ENCODE measurements around the gene PIGV. TPM values are rescaled to one million over a fixed set of nuclear protein-coding genes. Genes with fewer than 3 reads are reported as not detected.

The PIGV gene
- polyA plus RNA-seq, 1 donor (not counting 4 experiments of a cell fraction or from before 2014, with no cell fraction given) = 14.2 TPM

GRCh38 chr1:26784023-26784871 is 3.5 kb upstream of the PIGV start:
- Histone ChIP-seq H3K4me1 (ENCODE audit: control insufficient read depth, extremely low read depth, insufficient read depth, low read length) (peaks cover 28% of the 10 kb centered on the region), H3K27me3 (ENCODE audit: control insufficient read depth, extremely low read depth, insufficient read depth, low read length) (no peaks in the 10 kb centered on the region), H3K4me3 (ENCODE audit: control insufficient read depth in 2 of 3, extremely low read depth in 1 of 3, insufficient read depth in 2 of 3, low read depth in 1 of 3, low read length in 3 of 3) (no peak overlapping the region), H3K4me2 (ENCODE audit: control insufficient read depth, extremely low read depth, insufficient read depth, low read depth, low read length) (no peak overlapping the region), H3K9me1 (ENCODE audit: control insufficient read depth, extremely low read depth, insufficient read depth, low read length) (no peaks in the 10 kb centered on the region), H2AFZ (ENCODE audit: control insufficient read depth, low read length) (no peak overlapping the region), H3K79me2 (ENCODE audit: control insufficient read depth, insufficient read depth, low read length) (peaks cover 6% of the 10 kb centered on the region), H3K27ac (ENCODE audit: control insufficient read depth, insufficient read depth, low read length) (no peak overlapping the region), H3K36me3 (ENCODE audit: control insufficient read depth in 2 of 2, extremely low read depth in 1 of 2, insufficient read depth in 2 of 2, low read length in 2 of 2) (peaks cover 15 to 17% of the 10 kb centered on the region in 2 experiments), H4K20me1 (ENCODE audit: control insufficient read depth, extremely low read depth, insufficient read depth, low read length) (no peaks in the 10 kb centered on the region), H3K9me3 (ENCODE audit: control insufficient read depth, low read depth, low read length) (no peaks in the 10 kb centered on the region), H3K9ac (ENCODE audit: control insufficient read depth, extremely low read depth, insufficient read depth, low read length) (no peak overlapping the region)
- FAIRE-seq (no peak), DNase-seq (ENCODE audit: low read depth, low spot score) (no peak)
- dilution Hi-C loops (cut with MboI; ENCODE audit: extremely low pct_ligation_motif_present, low sequenced_read_pairs) = no loop called here
- TF ChIP-seq CTCF (optimal IDR thresholded peaks at IDR 0.05 in 1 of 3, IDR thresholded peaks at IDR 0.05 in 1 of 3, conservative IDR thresholded peaks at IDR 0.05 in 1 of 3; ENCODE audit: extremely low read depth in 1 of 3, insufficient read depth in 2 of 3, low read length in 3 of 3) = no peak
- no peak for TF ChIP-seq EZH2 (IDR thresholded peaks at IDR 0.05; ENCODE audit: low read length)

GRCh38 chr1:26784886-26785285 is 2.9 kb upstream of the PIGV start:
- Histone ChIP-seq H3K4me3 (ENCODE audit: control insufficient read depth in 2 of 3, extremely low read depth in 1 of 3, insufficient read depth in 2 of 3, low read depth in 1 of 3, low read length in 3 of 3) (no peak overlapping the region), H2AFZ (ENCODE audit: control insufficient read depth, low read length) (no peak overlapping the region), H3K9ac (ENCODE audit: control insufficient read depth, extremely low read depth, insufficient read depth, low read length) (no peak overlapping the region), H3K9me1 (ENCODE audit: control insufficient read depth, extremely low read depth, insufficient read depth, low read length) (no peaks in the 10 kb centered on the region), H3K36me3 (ENCODE audit: control insufficient read depth in 2 of 2, extremely low read depth in 1 of 2, insufficient read depth in 2 of 2, low read length in 2 of 2) (peaks cover 9 to 13% of the 10 kb centered on the region in 2 experiments), H3K79me2 (ENCODE audit: control insufficient read depth, insufficient read depth, low read length) (peaks cover 4% of the 10 kb centered on the region), H4K20me1 (ENCODE audit: control insufficient read depth, extremely low read depth, insufficient read depth, low read length) (no peaks in the 10 kb centered on the region), H3K27me3 (ENCODE audit: control insufficient read depth, extremely low read depth, insufficient read depth, low read length) (no peaks in the 10 kb centered on the region), H3K9me3 (ENCODE audit: control insufficient read depth, low read depth, low read length) (no peaks in the 10 kb centered on the region), H3K4me1 (ENCODE audit: control insufficient read depth, extremely low read depth, insufficient read depth, low read length) (peaks cover 28% of the 10 kb centered on the region), H3K4me2 (ENCODE audit: control insufficient read depth, extremely low read depth, insufficient read depth, low read depth, low read length) (no peak overlapping the region), H3K27ac (ENCODE audit: control insufficient read depth, insufficient read depth, low read length) (no peak overlapping the region)
- FAIRE-seq (no peak), DNase-seq (ENCODE audit: low read depth, low spot score) (no peak)
- dilution Hi-C loops (cut with MboI; ENCODE audit: extremely low pct_ligation_motif_present, low sequenced_read_pairs) = no loop called here
- TF ChIP-seq EZH2 (IDR thresholded peaks at IDR 0.05; ENCODE audit: low read length) = no peak
- TF ChIP-seq CTCF (optimal IDR thresholded peaks at IDR 0.05 in 1 of 3, IDR thresholded peaks at IDR 0.05 in 1 of 3, conservative IDR thresholded peaks at IDR 0.05 in 1 of 3; ENCODE audit: extremely low read depth in 1 of 3, insufficient read depth in 2 of 3, low read length in 3 of 3) = no peak
